GM23248 (cell line): ENCODE results near the gene SULF2. TPM values are rescaled to one million over a fixed set of nuclear protein-coding genes. Genes with fewer than 3 reads are reported as not detected.
"Not testable (repeated sequence)": the region's sequence is repeated elsewhere in the genome, so short reads cannot be mapped to it uniquely, and the experiment has no call there.

Source experiments
- DNase-seq: peaks from one replicate; pipeline ENCODE4 v3.0.0-alpha.2; 2015
- H2AFZ ChIP-seq: fragments of 200-600 bp; sonication (generic); 2 replicates; pipeline ENCODE4 v1.6.1; 2016; ENCODE audit warnings: antibody characterized with exemption
- H3F3A ChIP-seq: fragments of 200-600 bp; sonication (generic); 2 replicates; pipeline ENCODE4 v1.6.1; 2016; ENCODE audit warnings: mild to moderate bottlenecking, antibody characterized with exemption, mixed run types; ENCODE audit not compliant: insufficient read depth
- H3K27ac ChIP-seq: fragments of 200-600 bp; sonication (generic); 2 replicates; pipeline ENCODE4 v1.5.1; 2016; ENCODE audit warnings: mild to moderate bottlenecking
- H3K27me3 ChIP-seq: fragments of 200-600 bp; sonication (generic); replicated peaks from 2 replicates; pipeline ENCODE4 v1.6.1; 2016; ENCODE audit warnings: mild to moderate bottlenecking; ENCODE audit not compliant: insufficient read depth
- H3K36me3 ChIP-seq: fragments of 200-600 bp; sonication (generic); 2 replicates; pipeline ENCODE4 v1.6.1; 2016; ENCODE audit warnings: low read depth, mild to moderate bottlenecking
- H3K4me1 ChIP-seq: fragments of 200-600 bp; sonication (generic); 2 replicates; pipeline ENCODE4 v1.6.1; 2016; ENCODE audit warnings: mild to moderate bottlenecking; ENCODE audit not compliant: insufficient read depth
- H3K4me2 ChIP-seq: fragments of 200-600 bp; sonication (generic); one replicate; pipeline ENCODE4 v1.6.1; 2016; ENCODE audit warnings: mild to moderate bottlenecking; ENCODE audit not compliant: unreplicated experiment
- H3K4me3 ChIP-seq: fragments of 200-600 bp; sonication (generic); 2 replicates; pipeline ENCODE4 v1.5.1; 2016; ENCODE audit warnings: mild to moderate bottlenecking
- H3K79me2 ChIP-seq: fragments of 200-600 bp; sonication (generic); 2 replicates; pipeline ENCODE4 v1.6.1; 2016; ENCODE audit warnings: mild to moderate bottlenecking; ENCODE audit not compliant: insufficient read depth
- H3K9ac ChIP-seq: fragments of 200-600 bp; sonication (generic); 2 replicates; pipeline ENCODE4 v1.6.1; 2016; ENCODE audit warnings: mild to moderate bottlenecking
- H3K9me2 ChIP-seq: fragments of 200-600 bp; sonication (generic); 2 replicates; pipeline ENCODE4 v1.6.1; 2016; ENCODE audit warnings: mixed run types, mild to moderate bottlenecking, moderate library complexity; ENCODE audit not compliant: insufficient read depth
- H3K9me3 ChIP-seq: fragments of 200-600 bp; sonication (generic); one replicate; pipeline ENCODE4 v1.6.1; 2017; ENCODE audit warnings: low read depth
- H4K20me1 ChIP-seq: fragments of 200-600 bp; sonication (generic); 2 replicates; pipeline ENCODE4 v1.6.0; 2016; ENCODE audit not compliant: insufficient read depth
- EZH2 ChIP-seq: fragments of 200-600 bp; sonication (generic); IDR thresholded peaks from 2 replicates; pipeline ENCODE4 v1.6.1; 2018; ENCODE audit warnings: antibody characterized with exemption, mild to moderate bottlenecking; ENCODE audit not compliant: insufficient read depth, poor library complexity, severe bottlenecking
- EZH2phosphoT487 ChIP-seq: fragments of 200-600 bp; sonication (generic); IDR thresholded peaks from 2 replicates; pipeline ENCODE4 v1.6.1; 2018; ENCODE audit warnings: antibody characterized with exemption, moderate library complexity, mild to moderate bottlenecking, low read depth; ENCODE audit not compliant: insufficient read depth
- WGBS, 2 experiments: methylation state at CpG; one replicate each; pipeline ENCODE4 v1.1.6; 2015 to 2017; ENCODE audit warnings: low lambda C conversion rate in 2 of 2, low coverage in 1 of 2; ENCODE audit errors: missing lambda C conversion rate in 2 of 2; 5-methylcytosine and 5-hydroxymethylcytosine counted together
- in situ Hi-C: fragments of 300-500 bp; cut with MboI; formaldehyde crosslinking; loops from 2 replicates; pipeline ENCODE4 v1.15.0; 2020
- polyA plus RNA-seq: library from polyadenylated mRNA; unstranded; fragments of >200 nt; fragmentation: Nextera tagmentation; extraction: Ambion mirVana; gene quantifications from 2 replicates; pipeline ENCODE4 v1.2.1, GENCODE V29; 2016
- total RNA-seq: library from RNA; depleted of rRNA; stranded (reverse); fragments of >200 nt; shearing (Covaris generic); gene quantifications from 2 replicates; pipeline ENCODE4 v1.2.3, GENCODE V29; 2014; rRNA removed

Gene SULF2
- total RNA-seq (5.6 and 10.5 TPM in 2 replicates), polyA plus RNA-seq (1.1 and 2.0 TPM in 2 replicates)

DNA sequence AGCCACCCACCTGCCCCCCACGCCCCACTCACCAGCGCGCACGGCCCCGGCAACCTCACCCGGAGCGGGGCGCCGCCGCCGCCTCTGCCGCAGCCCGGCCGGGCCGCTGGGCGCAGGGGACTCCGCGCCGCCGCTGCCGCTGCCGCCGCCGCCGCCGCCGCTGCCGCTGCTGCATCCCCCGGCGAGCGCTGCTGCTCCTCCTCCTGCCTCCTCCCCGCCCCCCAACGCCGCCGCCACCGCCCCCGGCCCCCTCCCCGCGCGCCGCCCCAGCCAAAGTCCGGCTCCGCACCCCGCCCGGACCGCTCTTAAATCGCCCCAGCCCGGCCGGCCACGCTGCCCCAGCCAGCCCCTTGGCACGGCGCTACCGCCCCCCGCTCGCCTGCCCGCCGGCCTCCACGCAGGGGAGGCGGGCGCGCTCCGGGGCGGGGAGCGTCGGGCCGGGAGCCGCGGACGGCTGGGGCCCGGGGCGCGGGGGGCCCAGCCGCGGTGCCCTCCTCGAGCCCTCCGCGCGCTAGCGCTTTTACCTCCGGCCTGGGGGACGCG, at the start of gene SULF2:
SULF2 (minus strand) TSS at position 171 of the 543 bp plus-strand sequence. CDS start 28,118 bp downstream, outside the sequence.
- Histone ChIP-seq H3K9me3 (no peaks in the 10 kb centered on the region), H3K27ac (no peak within 1 kb of the TSS), H3K9me2 (no peaks in the 10 kb centered on the region), H3K79me2 (no peaks in the 10 kb centered on the region), H3K36me3 (no peaks in the 10 kb centered on the region), H3K4me1 (peaks cover 7% of the 10 kb centered on the region), H3K27me3 (peaks cover 55% of the 10 kb centered on the region), H4K20me1 (no peaks in the 10 kb centered on the region), H3K4me2 (peak within 1 kb of the TSS; percentile 88), H3K9ac (peak within 1 kb of the TSS; percentile 45), H3F3A (0 out of 2 replicates have a peak, but pooled peaks cover 1% of the 10 kb centered on the region), H2AFZ (peak within 1 kb of the TSS; percentile 82), H3K4me3 (peak within 1 kb of the TSS; percentile 75)
- no peak for TF ChIP-seq EZH2
- TF ChIP-seq EZH2phosphoT487: no peak
- 1% methylated on average over 64 of the region's 82 CpGs; no CpG with 5 or more reads in 1 of the 2 experiments for WGBS, 2 experiments
- in situ Hi-C loops: loop anchor here (10.0 kb wide), 2 partner anchors 509 to 829 kb away; no protein-coding TSS in a partner anchor
- DNase-seq: peak; percentile 36

- in situ Hi-C loops: not testable (repeated sequence)
- no CpG with 5 or more reads among the region's 7 CpGs for WGBS, 2 experiments
Observed at GRCh38 chr20:47831675-47832074, 46.4 kb upstream of the SULF2 start.

GRCh38 chr20:47826716-47827115, 41.4 kb upstream of the SULF2 start:
- H3K9me2 ChIP-seq, H3K9ac ChIP-seq, H3K4me2 ChIP-seq, H3K36me3 ChIP-seq, H3K79me2 ChIP-seq, in situ Hi-C loops, H3K27ac ChIP-seq, H3K27me3 ChIP-seq, H3K9me3 ChIP-seq, H3K4me1 ChIP-seq, DNase-seq, H2AFZ ChIP-seq, H3F3A ChIP-seq, H3K4me3 ChIP-seq, H4K20me1 ChIP-seq: not testable (repeated sequence)
- 42 to 53% methylated on average over 8 of the region's 8 CpGs for WGBS, 2 experiments

More at GRCh38 chr20:47831675-47832074, 46.4 kb upstream of the SULF2 start:
- not testable (repeated sequence) for H4K20me1 ChIP-seq, H3K9me2 ChIP-seq, DNase-seq, H3K27me3 ChIP-seq, H3K9me3 ChIP-seq, H3K4me1 ChIP-seq, H3K27ac ChIP-seq, H3K9ac ChIP-seq, H3K4me3 ChIP-seq, H3F3A ChIP-seq, H3K36me3 ChIP-seq, H3K4me2 ChIP-seq, H3K79me2 ChIP-seq, H2AFZ ChIP-seq

GRCh38 chr20:47826006-47826405, 40.7 kb upstream of the SULF2 start:
- H2AFZ ChIP-seq, H3K4me2 ChIP-seq, H3F3A ChIP-seq, H3K27ac ChIP-seq, H3K4me3 ChIP-seq, H3K36me3 ChIP-seq, H3K9me2 ChIP-seq, H4K20me1 ChIP-seq, in situ Hi-C loops, H3K9me3 ChIP-seq, H3K79me2 ChIP-seq, H3K9ac ChIP-seq, H3K4me1 ChIP-seq, DNase-seq: not testable (repeated sequence)
- H3K27me3 ChIP-seq: 0 out of 2 replicates have a peak, but pooled peaks cover 14% of the 10 kb centered on the region
- 57 to 65% methylated on average over 12 to 18 of the region's 18 CpGs for WGBS, 2 experiments
